HL-60/S4 (cell line): Measurements from ENCODE around the gene PET100.
"Not testable (repeated sequence)": the region's sequence is repeated elsewhere in the genome, so short reads cannot be mapped to it uniquely, and the experiment has no call there.

Experiments
- in situ Hi-C: fragments of 300-500 bp; cut with MboI; formaldehyde crosslinking; loops from 2 replicates; pipeline ENCODE4 v1.14.3; 2022; ENCODE audit warnings: low sequenced_read_pairs

Gene PET100

DNA sequence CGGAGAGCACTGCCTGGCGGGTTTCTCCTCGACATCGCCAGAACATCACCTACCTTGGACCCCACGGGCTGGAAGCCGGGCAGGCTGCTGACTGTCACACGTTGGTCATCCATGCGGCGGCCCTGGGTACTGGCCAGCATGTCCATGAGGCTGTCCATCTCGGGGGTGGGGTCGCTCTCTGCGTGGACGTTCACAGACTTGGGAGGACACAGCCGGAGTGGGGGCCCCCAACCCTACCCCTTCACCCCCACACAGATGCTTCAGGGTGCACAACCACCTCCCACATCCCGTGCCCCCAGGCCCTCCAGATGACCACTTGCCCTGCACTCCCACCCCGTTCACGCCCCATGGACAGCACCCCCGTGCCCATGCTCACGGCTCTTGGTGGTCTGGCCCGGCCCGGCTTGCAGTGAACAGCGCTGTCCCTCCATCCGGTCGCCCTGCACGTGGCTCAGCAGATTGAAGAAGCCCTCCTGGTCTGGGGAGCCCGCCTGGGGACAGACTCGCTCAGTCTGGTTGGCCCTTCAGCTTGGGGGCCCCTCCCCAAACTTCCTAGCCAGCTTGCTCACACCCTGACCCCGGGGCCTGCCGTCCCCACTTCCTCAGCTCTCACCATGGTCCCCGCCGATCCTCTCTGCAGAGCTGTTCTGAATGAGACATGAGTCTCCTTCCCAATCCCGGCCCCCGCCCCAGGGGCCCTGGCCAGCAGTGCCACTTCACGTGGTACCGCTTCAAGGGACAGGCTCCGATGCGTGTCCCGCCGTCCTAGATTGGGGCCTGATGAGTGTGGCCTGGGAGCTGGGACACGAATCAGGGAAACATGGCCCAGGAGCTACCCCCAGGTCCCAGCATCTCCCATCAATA lies 3.0 kb downstream of the PET100 start:
- in situ Hi-C loops, result no loop called here

DNA sequence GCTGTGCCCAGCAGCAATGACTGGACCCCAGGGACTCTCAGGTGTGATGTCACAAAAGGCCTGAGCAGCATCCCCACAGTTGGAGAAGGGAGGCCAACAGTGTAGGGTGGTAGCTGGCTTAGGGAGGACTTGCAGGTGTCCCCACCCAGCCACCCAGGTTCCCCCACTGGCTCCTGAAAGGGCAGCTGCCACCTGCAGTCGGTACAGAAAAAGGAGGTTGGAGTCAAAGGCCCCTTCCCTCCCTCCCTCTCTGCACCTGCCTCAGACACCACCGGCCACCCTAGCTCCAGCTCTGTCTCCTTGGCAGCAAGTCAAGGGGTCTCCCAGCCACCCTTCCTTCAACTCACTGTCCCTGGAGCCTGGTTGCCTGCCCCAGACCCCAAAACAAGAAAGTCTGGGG lies 4.1 kb downstream of the PET100 start, which contains the start of gene PCP2:
Gene PCP2, minus strand, starts transcription at position 22 of the 400 bp plus-strand sequence. CDS start 262 bp downstream, outside the sequence.
- in situ Hi-C loops, result no loop called here

DNA sequence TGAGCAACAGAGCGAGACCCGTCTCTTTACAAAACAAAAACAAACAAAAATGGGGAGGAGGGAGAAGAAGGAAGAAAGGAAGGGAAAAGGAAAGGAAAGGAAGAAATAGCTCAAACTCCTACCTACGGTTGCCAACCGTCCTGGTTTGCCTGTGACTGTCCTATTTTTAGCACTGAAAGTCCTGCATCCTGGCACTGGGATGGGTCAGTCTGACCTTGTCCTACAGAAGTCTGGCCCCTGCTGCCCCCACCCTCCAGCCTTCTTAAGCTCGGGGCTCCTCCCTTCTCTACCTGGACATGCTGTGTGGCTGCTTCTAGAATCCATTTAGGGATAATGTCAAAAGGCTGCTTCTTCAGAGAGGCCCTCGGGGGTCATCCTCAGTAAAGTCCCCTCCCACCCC lies 6.1 kb downstream of the PET100 start:
- in situ Hi-C loops, result no loop called here

DNA sequence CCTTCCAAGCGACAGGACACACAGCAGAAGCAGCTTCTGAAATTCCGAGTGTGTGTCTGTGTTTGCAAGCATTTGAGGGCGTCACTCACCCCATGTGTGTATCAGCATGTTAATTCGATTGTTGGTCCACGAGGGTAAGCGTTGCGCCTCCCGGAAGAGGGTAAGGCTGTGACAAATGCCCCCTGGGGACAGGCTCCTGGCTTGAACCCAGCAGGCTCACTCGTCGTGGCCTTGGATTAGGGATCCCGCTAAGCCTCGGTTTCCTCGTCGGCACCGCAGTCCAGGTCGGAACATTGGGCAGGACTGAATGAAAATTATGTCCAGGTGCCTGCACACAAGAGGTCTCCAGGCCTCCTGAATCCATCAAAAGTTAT lies 6.7 kb downstream of the PET100 start:
- in situ Hi-C loops, result no loop called here

DNA sequence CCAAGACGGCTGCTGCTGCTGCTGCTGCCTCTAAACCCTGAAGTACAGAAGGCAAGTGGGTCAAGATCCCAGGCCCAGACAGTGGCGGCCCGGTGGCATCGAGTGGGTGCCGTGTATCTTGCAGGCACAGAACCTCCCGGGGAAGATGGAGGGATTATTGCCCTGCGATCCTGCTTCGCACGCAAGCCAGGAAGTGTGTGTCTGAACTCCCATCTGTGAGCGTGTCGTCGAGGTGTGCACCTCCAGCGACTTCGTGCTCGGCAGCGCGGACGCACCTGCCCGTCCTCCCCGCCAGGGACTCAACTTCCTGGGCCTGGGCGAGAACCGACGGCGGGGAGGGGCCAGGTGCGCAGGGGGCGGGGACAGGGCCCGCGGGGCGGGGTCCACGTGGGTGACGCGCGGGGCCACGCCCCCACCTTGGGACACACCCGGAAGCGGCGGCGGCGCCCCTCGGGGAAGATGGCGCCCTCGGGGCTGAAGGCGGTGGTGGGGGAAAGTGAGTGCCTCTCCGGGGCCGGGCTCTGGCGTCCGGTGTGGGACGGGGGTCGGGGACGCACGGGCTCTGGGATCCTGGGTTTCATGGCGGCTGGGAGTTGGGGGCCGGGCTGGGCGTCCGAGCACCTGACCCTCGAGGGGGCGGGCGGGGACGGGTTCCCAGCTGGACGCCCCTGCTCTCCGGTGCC lies 7.2 kb downstream of the PET100 start, which contains the start of gene STXBP2:
Gene STXBP2, plus strand, starts transcription at position 420 of the 683 bp plus-strand sequence. Its CDS starts 40 bp downstream, at position 460.
- in situ Hi-C loops, result no loop called here

DNA sequence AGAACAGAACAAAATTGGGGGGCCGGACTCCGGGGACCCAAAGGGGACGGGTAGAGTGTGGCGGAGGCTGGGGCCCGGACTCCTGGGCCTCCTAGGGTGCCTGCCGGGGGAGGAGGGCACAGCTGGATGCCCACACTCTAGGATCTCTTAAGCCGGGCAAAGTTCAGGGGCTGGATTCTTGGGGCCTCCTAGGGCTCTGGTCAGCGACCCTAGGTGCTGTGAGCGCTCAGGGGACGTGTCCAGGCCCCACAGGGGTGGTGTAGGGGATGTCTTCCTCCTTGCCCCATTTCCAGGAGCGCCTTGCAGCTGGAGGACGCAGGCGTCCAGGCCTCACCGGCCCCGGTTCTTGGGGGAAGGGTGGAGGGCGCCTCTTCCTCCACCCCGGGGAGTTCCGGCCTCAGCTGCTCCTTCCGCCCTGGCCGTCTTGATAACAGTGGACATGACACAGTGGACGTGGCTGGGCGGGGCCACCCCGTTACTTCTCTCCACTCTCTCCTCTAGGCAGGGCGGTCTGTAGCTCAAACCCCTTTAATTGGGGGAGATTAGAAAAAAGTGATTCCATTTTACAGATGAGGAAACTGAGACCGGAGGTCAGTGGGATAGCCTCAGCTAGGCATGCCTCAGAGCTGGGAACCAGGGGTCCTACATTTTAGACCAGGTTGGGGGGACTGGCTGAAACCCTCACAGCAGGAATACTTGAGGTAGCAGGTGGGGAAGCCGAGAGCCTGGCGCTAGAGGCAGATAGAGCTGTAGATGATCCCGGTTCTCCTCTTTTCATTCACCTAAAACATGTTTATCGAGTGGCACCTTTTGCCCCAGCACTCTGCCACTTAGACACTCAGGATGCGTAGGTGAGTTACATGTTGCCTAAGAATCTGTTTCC lies 8.0 kb downstream of the PET100 start:
- in situ Hi-C loops, result no loop called here

DNA sequence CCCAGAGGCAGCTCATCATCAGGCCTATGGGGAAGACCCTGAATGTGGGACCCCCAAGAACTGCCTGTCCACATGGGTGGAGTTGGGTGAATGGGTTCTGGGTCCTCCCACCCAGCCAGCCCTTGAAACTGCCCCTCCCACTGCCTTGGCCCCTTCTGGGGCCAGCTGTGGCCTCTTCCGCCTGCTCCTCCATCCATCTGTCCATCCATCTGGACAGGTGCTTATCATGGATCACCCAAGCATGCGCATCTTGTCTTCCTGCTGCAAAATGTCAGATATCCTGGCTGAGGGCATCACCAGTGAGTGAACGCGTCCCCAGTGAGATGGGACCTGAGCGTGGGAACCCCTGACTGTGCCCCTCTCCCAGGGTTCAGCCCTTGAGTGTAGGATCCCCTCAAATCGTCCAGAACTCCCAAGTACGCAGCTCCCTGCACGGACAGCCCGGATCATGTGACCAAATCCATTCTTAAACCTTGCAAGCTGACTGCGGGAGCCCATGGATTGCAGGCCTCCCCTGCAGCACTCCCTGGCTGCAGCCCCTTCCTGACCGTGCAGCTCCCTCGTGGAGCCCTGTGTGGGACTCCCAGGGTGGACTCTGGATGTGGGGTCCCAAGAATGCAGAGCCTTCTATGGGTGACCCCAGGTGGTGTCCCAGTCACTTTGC lies 9.3 kb downstream of the PET100 start:
- in situ Hi-C loops, result no loop called here

DNA sequence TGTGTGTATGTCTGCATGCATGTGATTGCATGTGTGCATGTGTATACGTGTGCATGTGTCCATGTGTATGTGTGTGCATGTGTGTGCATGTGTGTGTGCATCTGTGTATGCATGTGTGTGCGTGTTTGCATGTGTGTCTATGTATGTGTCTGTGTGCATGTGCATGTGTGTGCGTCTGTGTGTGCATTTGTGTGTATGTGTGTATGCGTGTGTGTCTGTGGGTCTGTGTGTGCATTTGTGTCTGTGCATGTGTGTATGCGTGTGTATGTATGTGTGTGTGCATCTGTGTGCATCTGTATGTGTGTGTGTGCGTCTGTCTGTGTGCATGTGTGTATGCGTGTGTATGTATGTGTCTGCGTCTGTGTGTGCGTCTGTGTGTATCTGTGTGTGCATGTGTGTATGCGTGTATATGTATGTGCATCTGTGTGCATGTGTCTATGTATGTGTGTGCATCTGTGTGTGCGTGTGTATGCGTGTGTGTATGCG lies 10.3 kb downstream of the PET100 start:
- in situ Hi-C loops, result no loop called here

DNA sequence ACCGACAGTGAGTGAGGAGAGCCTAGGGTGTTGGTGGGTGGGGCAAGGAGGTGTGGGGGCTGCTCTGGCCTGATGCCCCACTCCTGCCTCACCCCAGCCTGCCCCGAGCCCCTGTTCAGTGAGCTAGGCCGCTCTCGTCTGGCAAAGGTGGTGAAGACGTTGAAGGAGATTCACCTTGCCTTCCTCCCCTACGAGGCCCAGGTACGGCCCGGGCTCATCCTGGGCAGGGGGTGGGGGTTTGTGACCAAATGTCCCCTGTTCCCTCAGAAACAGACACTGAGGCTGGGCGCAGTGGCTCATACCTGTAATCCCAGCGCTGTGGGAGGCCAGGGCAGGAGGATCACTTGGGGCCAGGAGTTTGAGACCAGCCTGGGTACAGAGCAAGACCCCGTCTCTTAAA lies 11.2 kb downstream of the PET100 start:
- in situ Hi-C loops, result no loop called here

DNA sequence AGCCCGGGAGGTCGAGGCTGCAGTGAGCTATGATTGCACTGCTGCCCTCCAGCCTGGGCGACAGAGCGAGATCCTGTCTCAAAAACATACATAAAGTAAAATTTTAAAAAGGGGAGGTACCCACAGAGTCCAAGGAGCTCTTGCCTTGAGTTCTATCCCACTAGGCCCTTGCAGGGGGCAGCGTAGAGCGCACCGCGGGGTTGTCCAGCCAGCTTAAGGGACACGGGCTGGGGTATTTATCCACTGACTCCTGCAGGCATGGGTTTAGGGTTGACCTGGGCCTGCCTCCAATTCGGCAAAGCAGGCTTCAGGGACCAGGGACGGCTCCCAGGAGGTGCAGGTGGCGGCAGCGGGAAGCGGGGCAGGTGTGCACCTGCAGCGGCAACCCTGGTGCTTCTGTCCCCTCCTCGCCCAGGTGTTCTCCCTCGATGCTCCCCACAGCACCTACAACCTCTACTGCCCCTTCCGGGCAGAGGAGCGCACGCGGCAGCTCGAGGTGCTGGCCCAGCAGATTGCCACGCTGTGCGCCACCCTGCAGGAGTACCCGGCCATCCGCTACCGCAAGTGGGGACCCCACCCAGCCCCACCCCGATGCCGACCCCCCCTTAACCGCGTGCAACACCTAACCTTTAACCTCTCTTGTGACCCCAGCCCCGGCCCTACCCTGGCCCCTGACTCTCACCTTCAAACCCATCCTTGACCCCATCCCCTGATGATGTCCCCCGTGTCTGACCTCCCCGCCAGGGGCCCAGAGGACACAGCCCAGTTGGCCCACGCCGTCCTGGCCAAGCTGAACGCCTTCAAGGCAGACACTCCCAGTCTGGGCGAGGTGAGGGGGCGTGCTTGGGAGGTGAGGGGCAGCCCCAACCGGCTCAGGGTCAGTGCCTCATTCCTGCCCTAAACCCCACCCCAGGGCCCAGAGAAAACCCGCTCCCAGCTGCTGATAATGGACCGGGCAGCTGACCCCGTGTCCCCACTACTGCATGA lies 12.0 kb downstream of the PET100 start:
- in situ Hi-C loops, result no loop called here

DNA sequence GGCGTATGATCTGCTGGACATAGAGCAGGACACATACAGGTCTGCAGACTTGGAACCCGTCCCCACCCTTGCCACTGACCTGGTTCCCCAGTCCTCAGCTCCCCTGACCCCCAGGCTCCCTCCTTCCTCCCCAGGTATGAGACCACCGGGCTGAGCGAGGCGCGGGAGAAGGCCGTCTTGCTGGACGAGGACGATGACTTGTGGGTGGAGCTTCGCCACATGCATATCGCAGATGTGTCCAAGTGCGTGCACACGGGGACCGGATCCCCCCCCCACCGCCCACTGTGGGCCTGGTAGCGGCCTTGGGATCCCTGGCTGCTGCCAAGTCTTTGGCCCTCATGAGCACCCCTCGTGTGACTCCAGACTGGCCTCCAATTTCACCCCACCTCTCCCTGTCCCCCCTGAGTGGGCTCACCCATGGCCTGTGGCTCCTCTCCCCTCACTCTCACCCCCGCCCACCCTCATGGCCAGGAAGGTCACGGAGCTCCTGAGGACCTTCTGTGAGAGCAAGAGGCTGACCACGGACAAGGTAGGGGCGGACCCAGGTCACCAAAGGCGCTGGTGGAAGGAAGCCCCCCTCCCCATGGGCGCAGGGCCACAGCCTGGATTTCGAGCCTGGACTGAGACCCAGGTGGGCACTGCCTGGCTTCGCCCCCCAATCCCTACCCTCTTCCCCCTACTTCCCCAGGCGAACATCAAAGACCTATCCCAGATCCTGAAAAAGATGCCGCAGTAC lies 12.9 kb downstream of the PET100 start:
- in situ Hi-C loops, result no loop called here

DNA sequence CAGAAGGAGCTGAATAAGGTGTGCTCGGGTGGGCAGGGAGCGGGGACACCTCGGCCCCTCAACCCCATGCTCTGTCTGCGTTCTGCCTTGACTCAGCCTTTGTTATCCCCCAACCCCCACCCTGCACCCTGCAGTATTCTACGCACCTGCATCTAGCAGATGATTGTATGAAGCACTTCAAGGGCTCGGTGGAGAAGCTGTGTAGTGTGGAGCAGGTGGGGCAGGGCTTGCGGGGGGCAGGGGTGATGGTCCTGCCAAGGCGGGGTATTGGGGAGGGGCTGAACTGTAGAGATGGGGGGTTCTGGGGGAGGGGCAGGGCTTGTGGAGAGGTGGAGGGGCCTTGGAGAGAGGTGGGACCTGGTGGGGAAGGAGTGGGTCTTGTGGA lies 13.4 kb downstream of the PET100 start:
- in situ Hi-C loops, result no loop called here

DNA sequence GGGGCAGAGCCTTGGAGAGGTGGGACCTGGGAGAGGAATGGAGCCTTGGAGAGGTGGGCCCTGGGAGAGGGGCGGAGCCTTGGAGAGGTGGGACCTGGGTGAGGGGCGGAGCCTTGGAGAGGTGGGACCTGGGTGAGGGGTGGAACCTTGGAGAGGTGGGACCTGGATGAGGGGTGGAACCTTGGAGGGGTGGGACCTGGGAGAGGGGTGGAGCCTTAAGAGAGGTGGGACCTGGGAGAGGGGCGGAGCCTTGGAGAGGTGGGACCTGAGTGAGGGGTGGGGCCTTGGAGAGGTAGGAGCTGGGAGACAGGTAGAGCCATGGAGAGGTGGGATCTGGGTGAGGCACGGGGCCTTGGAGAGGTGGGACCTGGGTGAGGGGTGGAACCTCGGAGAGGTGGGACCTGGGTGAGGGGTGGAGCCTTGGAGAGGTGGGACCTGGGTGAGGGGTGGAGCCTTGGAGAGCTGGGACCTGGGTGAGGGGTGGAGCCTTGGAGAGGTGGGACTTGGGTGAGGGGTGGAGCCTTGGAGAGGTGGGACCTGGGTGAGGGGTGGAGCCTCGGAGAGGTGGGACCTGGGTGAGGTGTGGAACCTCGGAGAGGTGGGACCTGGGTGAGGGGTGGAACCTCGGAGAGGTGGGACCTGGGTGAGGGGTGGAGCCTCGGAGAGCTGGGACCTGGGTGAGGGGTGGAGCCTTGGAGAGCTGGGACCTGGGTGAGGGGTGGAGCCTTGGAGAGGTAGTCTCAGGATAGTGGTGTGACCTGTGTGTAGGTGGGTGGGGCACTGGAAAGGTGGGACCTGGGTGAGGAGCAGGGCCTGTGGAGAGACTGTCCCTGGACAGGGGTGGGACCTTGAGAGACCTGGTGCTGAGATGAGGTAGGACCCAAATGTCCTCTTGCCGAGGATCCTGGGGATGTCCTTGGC lies 14.3 kb downstream of the PET100 start:
- in situ Hi-C loops, result not testable (repeated sequence)

DNA sequence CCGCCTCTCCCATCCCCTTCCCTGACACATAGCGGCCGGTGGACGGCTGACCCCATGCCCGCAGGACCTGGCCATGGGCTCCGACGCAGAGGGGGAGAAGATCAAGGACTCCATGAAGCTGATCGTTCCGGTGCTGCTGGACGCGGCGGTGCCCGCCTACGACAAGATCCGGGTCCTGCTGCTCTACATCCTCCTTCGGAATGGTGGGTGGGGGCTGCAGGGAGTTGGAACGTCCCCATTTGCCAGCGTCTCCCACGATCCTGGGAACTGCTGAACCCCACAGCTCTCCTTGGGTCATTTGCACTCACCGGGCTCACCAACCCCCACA lies 14.9 kb downstream of the PET100 start:
- in situ Hi-C loops, result no loop called here

DNA sequence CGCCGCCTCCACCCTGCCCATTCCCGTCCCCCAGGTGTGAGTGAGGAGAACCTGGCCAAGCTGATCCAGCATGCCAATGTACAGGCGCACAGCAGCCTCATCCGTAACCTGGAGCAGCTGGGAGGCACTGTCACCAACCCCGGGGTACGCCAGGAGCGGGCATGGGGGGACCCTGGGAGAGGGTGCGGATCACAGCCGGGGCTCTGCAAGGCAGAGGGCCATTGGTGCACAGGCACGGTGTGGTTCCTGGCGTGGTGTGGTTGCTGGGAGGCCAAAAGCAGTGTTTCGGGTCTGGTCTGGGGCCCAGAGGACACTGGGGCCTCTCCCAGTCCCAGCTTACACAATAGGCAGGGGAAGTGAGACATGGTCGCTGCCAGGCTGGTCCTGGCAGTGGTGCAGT lies 15.6 kb downstream of the PET100 start:
- in situ Hi-C loops, result no loop called here

DNA sequence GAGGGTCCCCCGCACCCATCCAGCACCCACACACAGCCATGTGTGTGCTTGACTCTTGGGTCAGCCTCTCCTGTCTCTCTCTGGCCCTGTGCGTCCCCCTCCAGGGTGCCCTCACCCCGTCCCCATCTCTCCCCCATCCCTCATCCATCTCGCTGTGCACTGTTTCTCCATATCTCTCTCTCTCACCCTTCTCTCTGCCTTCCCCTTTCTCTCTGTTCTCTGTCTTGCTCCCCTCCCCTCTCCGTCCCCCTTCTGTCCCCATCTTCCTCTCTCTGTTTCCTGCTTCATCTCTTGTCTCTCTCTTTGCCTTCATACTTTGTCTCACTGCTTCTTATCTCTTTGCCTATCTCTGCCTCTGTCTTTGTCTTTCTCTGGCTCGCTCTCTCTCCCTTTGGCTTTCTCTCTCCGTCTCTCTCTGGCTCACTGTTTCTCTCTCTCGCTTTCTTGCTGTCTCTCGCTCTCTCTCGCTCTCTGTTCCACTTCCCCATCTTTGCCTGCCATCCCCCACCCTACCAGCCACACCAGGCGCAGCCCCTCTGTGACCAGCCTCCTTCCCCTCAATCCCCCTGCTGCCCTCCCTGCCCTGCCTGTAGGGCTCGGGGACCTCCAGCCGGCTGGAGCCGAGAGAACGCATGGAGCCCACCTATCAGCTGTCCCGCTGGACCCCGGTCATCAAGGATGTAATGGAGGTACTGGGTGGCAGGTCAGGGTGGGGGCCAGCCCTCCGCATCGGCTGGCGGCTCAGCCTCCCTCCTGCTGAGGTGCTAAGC lies 16.2 kb downstream of the PET100 start:
- in situ Hi-C loops, result no loop called here

DNA sequence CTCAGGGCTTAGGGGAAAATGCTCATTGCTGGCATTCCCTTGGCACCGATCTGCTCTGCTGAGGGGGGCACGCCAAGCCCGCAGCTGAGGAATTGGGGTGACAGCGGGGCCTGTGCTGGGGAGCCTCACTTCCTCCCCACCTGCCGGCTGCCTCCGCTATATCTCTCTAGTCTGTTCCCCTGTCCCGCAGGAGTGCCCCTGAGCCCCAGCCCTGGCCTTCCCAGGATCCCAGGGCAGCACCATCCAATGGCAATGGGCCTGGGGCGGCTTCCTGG lies 16.8 kb downstream of the PET100 start:
- in situ Hi-C loops, result no loop called here
